HepG2 (cell line): ENCODE measurements around the gene SUZ12. TPM values are rescaled to one million over a fixed set of nuclear protein-coding genes. Genes with fewer than 3 reads are reported as not detected.

Experiments
- EEA1 ChIP-seq: sonication (generic); formaldehyde crosslinking; IDR thresholded peaks from 2 replicates; pipeline ENCODE4 v1.5.1; 2020; ENCODE audit warnings: mild to moderate bottlenecking, missing genetic modification reagents, borderline replicate concordance
- ELF3 ChIP-seq: IDR thresholded peaks from 2 replicates; pipeline ENCODE4 v1.6.1; 2016; ENCODE audit warnings: missing genetic modification reagents, missing compliant biosample characterization
- GABPB1 ChIP-seq: IDR thresholded peaks from 2 replicates; pipeline ENCODE4 v1.6.1; 2016; ENCODE audit warnings: mild to moderate bottlenecking, missing genetic modification reagents, moderate library complexity, missing compliant biosample characterization
- KDM5A ChIP-seq: fragments of 200-600 bp; sonication (generic); IDR thresholded peaks from 2 replicates; pipeline ENCODE4 v1.7.0; 2018; ENCODE audit warnings: antibody characterized with exemption, mild to moderate bottlenecking, low read length, borderline replicate concordance
- RBM39 ChIP-seq: fragments of 200-400 bp; formaldehyde crosslinking; IDR thresholded peaks from one replicate; pipeline ENCODE4 v1.6.1; 2018; ENCODE audit warnings: antibody characterized with exemption, mild to moderate bottlenecking, low read depth, low read length; ENCODE audit not compliant: poor library complexity, severe bottlenecking
- SMC3 ChIP-seq: IDR thresholded peaks from 2 replicates; pipeline ENCODE4 v1.6.1; 2011; ENCODE audit warnings: low read length, improper control_type of control experiment
- ZFX ChIP-seq: sonication (generic); formaldehyde crosslinking; IDR thresholded peaks from 2 replicates; pipeline ENCODE4 v1.4.0; 2020; ENCODE audit warnings: mild to moderate bottlenecking, low read depth, missing genetic modification reagents, moderate library complexity
- ZNF235 ChIP-seq: sonication (generic); formaldehyde crosslinking; IDR thresholded peaks from 2 replicates; pipeline ENCODE4 v1.8.1; 2023; ENCODE audit warnings: mild to moderate bottlenecking, missing genetic modification reagents, borderline replicate concordance
- ZNF567 ChIP-seq: sonication (generic); formaldehyde crosslinking; IDR thresholded peaks from 2 replicates; pipeline ENCODE4 v1.8.1; 2023; ENCODE audit warnings: mild to moderate bottlenecking, missing genetic modification reagents, borderline replicate concordance
- ZNF670 ChIP-seq: sonication (generic); formaldehyde crosslinking; IDR thresholded peaks from 2 replicates; pipeline ENCODE4 v1.8.0; 2022; ENCODE audit warnings: mild to moderate bottlenecking, missing genetic modification reagents, borderline replicate concordance
- ZNF850 ChIP-seq: sonication (generic); formaldehyde crosslinking; conservative IDR thresholded peaks from 2 replicates; pipeline ENCODE4 v1.9.0; 2021; ENCODE audit warnings: mild to moderate bottlenecking, missing genetic modification reagents
- polyA plus RNA-seq, 8 experiments: library from polyadenylated mRNA; depleted of rRNA in 3 of 8; stranded (reverse) in 7 of 8; unstranded in 1 of 8; fragments of >200 nt; fragmentation: Illumina TruSeq in 4 of 8; extraction: Trizol in 4 of 8; gene quantifications; 2 replicates each; pipeline versions ENCODE4 v1.2.1 to v1.2.3, GENCODE V29; 2011 to 2016; ENCODE audit warnings: low read depth in 4 of 8, missing spikeins in 1 of 8, mixed read lengths in 1 of 8; ENCODE audit not compliant: insufficient read depth in 1 of 8
- total RNA-seq, 5 experiments: library from RNA; depleted of rRNA; stranded (reverse); fragments of >200 nt; fragmentation: Illumina TruSeq; extraction: Trizol; gene quantifications; 2 replicates each; pipeline ENCODE4 v1.2.3, GENCODE V29; 2016; ENCODE audit warnings: low read depth in 1 of 5
- TF ChIP-seq, protein P1 (sequence below): sonication (generic); formaldehyde crosslinking; IDR thresholded peaks from 2 replicates; pipeline ENCODE4 v1.5.0; 2020; ENCODE audit warnings: mild to moderate bottlenecking, missing genetic modification reagents, borderline replicate concordance
- TF ChIP-seq, protein P2 (sequence below): sonication (generic); formaldehyde crosslinking; IDR thresholded peaks from 2 replicates; pipeline ENCODE4 v1.4.0; 2020; ENCODE audit warnings: missing genetic modification reagents
- TF ChIP-seq, protein P3 (sequence below): sonication (generic); formaldehyde crosslinking; IDR thresholded peaks from 2 replicates; pipeline ENCODE4 v1.4.0; 2020; ENCODE audit warnings: missing genetic modification reagents
- TF ChIP-seq, protein P4 (sequence below): sonication (generic); formaldehyde crosslinking; IDR thresholded peaks from 2 replicates; pipeline ENCODE4 v1.8.0; 2023; ENCODE audit warnings: mild to moderate bottlenecking, missing genetic modification reagents
- TF ChIP-seq, protein P5 (sequence below): sonication (generic); formaldehyde crosslinking; IDR thresholded peaks from 2 replicates; pipeline ENCODE4 v1.5.0; 2020; ENCODE audit warnings: mild to moderate bottlenecking, missing genetic modification reagents, borderline replicate concordance

SUZ12 gene
- total and polyA plus RNA-seq, 2 of the 13 experiments (the other 11 are each of a cell fraction or from before 2014, with no cell fraction given): 11.7 to 15.6 TPM

DNA sequence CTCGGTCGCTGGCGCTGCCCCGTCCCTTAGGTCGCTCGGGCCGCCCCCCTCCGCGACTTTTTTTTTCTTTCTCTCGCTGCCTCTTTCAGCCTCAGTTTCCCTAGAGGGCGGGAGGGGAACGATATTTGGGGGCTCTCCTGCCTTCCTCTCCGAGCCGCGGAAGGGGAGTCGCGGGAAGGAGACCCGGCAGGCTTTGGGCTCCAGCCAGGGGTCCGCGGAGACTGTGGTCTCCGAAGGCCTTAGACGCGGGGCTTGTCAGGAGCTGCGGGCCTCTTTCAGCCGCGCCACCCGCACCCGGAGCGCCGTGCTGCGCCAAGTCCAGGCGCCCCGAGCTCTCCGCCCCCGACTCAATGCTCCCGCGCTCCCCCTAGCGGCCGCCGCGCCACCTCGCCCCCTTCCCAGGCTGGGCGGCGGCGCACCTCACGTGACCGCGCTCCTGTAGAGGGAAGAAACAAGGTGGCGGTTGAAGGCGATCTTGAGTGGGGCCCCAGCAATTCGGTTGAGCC, 70.2 kb downstream of the SUZ12 start, which contains the start of gene LRRC37B (continued):
- TF ChIP-seq, protein P1, sequence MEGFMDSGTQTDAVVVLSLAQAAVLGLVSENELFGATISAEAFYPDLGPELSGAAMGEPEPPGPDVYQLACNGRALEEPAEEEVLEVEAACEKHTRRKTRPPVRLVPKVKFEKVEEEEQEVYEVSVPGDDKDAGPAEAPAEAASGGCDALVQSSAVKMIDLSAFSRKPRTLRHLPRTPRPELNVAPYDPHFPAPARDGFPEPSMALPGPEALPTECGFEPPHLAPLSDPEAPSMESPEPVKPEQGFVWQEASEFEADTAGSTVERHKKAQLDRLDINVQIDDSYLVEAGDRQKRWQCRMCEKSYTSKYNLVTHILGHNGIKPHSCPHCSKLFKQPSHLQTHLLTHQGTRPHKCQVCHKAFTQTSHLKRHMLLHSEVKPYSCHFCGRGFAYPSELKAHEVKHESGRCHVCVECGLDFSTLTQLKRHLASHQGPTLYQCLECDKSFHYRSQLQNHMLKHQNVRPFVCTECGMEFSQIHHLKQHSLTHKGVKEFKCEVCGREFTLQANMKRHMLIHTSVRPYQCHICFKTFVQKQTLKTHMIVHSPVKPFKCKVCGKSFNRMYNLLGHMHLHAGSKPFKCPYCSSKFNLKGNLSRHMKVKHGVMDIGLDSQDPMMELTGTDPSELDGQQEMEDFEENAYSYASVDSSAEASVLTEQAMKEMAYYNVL: peak; percentile 69; the same call in 1 of the 2 replicates
- TF ChIP-seq ZFX (peak; percentile 78), ZNF235 (CRISPR knock-in tag) (0 out of 2 replicates have a peak, but pooled peaks have one; percentile 26), ZNF850 (CRISPR knock-in tag) (no peak), ZNF670 (no peak), RBM39 (peak; percentile 85), ELF3 (peak; percentile 40; the same call in 1 of the 2 replicates), SMC3 (no peak), EEA1 (CRISPR knock-in tag) (no peak), GABPB1 (CRISPR knock-in tag) (peak; percentile 67), ZNF567 (CRISPR knock-in tag) (no peak), KDM5A (no peak; the same call in 1 of the 2 replicates)
- TF ChIP-seq, protein P2, sequence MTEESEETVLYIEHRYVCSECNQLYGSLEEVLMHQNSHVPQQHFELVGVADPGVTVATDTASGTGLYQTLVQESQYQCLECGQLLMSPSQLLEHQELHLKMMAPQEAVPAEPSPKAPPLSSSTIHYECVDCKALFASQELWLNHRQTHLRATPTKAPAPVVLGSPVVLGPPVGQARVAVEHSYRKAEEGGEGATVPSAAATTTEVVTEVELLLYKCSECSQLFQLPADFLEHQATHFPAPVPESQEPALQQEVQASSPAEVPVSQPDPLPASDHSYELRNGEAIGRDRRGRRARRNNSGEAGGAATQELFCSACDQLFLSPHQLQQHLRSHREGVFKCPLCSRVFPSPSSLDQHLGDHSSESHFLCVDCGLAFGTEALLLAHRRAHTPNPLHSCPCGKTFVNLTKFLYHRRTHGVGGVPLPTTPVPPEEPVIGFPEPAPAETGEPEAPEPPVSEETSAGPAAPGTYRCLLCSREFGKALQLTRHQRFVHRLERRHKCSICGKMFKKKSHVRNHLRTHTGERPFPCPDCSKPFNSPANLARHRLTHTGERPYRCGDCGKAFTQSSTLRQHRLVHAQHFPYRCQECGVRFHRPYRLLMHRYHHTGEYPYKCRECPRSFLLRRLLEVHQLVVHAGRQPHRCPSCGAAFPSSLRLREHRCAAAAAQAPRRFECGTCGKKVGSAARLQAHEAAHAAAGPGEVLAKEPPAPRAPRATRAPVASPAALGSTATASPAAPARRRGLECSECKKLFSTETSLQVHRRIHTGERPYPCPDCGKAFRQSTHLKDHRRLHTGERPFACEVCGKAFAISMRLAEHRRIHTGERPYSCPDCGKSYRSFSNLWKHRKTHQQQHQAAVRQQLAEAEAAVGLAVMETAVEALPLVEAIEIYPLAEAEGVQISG (CRISPR knock-in tag): peak; percentile 55; the same call in 1 of the 2 replicates
- TF ChIP-seq, protein P3, sequence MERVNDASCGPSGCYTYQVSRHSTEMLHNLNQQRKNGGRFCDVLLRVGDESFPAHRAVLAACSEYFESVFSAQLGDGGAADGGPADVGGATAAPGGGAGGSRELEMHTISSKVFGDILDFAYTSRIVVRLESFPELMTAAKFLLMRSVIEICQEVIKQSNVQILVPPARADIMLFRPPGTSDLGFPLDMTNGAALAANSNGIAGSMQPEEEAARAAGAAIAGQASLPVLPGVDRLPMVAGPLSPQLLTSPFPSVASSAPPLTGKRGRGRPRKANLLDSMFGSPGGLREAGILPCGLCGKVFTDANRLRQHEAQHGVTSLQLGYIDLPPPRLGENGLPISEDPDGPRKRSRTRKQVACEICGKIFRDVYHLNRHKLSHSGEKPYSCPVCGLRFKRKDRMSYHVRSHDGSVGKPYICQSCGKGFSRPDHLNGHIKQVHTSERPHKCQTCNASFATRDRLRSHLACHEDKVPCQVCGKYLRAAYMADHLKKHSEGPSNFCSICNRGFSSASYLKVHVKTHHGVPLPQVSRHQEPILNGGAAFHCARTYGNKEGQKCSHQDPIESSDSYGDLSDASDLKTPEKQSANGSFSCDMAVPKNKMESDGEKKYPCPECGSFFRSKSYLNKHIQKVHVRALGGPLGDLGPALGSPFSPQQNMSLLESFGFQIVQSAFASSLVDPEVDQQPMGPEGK (CRISPR knock-in tag): peak; percentile 83
- TF ChIP-seq, protein P4, sequence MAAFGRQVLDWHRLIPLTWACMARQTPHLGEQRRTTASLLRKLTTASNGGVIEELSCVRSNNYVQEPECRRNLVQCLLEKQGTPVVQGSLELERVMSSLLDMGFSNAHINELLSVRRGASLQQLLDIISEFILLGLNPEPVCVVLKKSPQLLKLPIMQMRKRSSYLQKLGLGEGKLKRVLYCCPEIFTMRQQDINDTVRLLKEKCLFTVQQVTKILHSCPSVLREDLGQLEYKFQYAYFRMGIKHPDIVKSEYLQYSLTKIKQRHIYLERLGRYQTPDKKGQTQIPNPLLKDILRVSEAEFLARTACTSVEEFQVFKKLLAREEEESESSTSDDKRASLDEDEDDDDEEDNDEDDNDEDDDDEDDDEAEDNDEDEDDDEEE (CRISPR knock-in tag): peak; percentile 79; the same call in 1 of the 2 replicates
- TF ChIP-seq, protein P5, sequence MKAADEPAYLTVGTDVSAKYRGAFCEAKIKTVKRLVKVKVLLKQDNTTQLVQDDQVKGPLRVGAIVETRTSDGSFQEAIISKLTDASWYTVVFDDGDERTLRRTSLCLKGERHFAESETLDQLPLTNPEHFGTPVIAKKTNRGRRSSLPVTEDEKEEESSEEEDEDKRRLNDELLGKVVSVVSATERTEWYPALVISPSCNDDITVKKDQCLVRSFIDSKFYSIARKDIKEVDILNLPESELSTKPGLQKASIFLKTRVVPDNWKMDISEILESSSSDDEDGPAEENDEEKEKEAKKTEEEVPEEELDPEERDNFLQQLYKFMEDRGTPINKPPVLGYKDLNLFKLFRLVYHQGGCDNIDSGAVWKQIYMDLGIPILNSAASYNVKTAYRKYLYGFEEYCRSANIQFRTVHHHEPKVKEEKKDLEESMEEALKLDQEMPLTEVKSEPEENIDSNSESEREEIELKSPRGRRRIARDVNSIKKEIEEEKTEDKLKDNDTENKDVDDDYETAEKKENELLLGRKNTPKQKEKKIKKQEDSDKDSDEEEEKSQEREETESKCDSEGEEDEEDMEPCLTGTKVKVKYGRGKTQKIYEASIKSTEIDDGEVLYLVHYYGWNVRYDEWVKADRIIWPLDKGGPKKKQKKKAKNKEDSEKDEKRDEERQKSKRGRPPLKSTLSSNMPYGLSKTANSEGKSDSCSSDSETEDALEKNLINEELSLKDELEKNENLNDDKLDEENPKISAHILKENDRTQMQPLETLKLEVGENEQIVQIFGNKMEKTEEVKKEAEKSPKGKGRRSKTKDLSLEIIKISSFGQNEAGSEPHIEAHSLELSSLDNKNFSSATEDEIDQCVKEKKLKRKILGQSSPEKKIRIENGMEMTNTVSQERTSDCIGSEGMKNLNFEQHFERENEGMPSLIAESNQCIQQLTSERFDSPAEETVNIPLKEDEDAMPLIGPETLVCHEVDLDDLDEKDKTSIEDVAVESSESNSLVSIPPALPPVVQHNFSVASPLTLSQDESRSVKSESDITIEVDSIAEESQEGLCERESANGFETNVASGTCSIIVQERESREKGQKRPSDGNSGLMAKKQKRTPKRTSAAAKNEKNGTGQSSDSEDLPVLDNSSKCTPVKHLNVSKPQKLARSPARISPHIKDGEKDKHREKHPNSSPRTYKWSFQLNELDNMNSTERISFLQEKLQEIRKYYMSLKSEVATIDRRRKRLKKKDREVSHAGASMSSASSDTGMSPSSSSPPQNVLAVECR (CRISPR knock-in tag): peak; percentile 74; the same call in 1 of the 2 replicates
